GM03348 (cell line): ENCODE data around the gene RERGL.
"Not testable (repeated sequence)": the region's sequence is repeated elsewhere in the genome, so short reads cannot be mapped to it uniquely, and the experiment has no call there.

ENCODE experiments used
- DNase-seq: peaks from one replicate; pipeline ENCODE4 v3.0.0; 2012; ENCODE audit warnings: low spot score

Gene RERGL, protein sequence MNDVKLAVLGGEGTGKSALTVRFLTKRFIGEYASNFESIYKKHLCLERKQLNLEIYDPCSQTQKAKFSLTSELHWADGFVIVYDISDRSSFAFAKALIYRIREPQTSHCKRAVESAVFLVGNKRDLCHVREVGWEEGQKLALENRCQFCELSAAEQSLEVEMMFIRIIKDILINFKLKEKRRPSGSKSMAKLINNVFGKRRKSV

DNA sequence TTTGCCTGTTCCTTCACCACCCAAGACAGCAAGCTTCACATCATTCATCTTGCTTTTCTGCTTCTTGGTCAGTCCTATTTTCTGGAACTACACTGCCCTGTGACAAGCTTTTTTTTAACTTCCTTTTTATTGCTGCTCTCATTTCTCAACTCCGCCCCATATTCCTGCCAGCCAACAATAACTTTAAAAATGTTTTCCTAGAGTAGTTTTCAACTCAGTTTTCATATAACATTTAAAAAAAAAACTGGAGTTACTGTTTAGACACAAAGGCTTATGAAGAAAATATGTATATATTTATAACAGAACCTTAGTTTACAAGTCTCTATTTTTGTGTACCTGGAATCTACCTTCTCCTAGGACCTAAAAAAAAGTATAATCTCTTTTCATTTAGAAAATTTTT lies at the start of gene RERGL:
RERGL (minus strand) TSS at position 101 of the 400 bp plus-strand sequence; CDS start at position 48, 53 bp downstream.
- DNase-seq: no peak

DNA sequence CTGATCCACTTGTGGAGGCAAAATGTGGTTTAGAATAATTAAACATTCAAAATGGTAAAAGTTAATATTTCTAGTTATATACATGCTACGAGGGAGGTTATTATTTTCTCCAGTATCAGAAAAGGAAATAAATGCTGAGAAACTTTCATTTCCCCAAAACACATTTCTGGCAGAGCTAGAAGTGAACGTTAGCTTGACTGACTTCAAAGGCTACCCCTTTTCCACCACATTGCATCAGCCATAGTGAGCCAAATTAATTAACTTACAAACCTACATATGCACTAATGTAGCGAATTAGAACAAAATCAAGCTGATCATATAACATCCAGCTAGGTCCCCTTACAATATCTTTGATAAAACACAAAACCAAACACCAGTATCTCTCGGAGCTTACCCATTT lies 49.3 kb upstream of the RERGL start:
- no peak for DNase-seq

DNA sequence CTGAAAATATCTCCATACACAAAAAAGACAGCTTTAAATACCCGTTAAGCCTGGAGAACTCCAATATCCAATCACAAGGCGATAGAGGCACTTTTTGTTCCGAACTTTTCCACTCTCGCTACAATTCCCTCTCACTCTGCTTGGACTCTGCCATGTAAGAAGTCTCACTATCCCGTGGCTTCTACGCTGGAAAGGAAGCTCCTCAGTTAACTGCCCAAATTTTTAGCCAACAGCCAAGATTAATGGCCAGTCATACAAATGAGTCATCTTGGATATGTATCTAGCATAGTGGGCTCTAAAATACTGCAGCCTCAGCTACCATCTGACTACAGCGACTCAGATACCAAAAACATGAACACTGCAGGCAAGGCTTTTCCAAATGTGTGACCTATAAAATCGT lies 45.5 kb upstream of the RERGL start:
- DNase-seq: peak; percentile 37

DNA sequence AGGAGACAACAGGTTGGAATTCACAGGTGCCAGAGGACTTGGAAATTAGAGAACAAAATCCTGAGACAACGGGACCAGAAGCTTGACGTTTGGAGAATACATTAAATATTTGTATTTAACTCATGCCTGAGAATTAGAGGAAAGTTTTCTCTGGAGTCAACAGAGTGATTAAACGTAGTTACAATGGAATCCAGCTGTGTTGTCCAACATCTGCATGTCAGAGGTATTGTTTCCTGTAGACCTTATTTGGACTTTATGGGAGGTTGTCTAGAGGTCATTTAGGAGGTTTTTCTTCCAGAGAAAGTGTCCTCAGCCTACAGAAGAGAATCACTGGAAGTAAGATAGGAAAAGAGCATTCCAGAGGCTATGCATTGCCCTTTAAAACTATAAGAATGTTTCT lies 45.1 kb upstream of the RERGL start:
- DNase-seq: no peak

DNA sequence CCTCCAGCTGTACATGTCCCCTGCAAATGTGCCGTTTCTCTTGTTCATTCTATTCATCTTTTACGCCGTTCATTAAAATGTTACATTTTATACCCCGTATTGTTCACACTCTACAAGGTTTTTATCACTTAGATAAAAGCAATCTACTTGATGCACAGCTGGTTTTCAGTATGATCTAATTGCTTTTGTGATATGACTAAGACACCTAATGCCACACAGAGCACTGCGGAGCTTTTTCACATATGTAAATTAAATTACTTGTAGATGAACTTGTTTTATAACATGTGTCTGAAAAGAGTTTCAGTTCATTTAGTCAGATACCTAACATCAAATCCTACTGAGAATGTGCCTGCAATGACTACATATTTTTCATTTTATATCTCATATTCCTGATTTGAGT lies 40.9 kb upstream of the RERGL start:
- DNase-seq: no peak

DNA sequence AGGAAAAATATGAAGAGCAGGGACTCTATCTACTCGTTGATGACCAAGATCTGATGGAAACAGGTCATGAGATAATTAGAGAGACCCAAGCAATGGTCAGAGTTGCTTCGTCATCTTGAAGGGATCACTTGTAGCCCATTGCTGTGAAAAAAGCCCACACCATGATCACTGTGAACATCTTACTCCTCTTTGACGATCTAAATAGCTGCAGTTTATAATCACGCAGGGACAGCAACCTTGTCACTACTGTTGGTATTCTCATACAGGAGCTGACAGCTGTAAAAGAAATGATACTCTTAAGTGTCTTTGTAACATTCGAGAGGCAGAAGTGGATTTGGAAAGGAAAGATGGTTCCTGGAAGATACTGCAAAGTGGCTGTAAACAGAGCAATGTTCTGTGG lies 33.7 kb upstream of the RERGL start:
- no peak for DNase-seq

DNA sequence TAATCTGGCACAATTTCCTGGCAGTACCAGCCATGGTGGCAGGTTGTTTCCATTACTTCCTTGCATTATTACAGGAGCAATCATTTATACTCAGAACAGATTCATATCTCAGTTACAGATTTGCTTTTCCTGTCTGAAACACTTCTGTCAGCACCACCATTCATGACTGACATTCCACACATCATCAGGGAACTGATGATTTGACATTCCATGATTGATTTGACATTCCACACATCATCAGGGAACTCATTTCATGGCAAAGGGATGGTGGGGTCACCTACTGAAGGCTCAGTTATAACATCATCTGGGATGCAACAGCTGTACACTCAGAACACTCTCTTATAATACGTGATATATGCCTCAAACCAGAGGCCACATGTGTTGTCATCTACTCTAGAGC lies 30.9 kb upstream of the RERGL start:
- DNase-seq: no peak

DNA sequence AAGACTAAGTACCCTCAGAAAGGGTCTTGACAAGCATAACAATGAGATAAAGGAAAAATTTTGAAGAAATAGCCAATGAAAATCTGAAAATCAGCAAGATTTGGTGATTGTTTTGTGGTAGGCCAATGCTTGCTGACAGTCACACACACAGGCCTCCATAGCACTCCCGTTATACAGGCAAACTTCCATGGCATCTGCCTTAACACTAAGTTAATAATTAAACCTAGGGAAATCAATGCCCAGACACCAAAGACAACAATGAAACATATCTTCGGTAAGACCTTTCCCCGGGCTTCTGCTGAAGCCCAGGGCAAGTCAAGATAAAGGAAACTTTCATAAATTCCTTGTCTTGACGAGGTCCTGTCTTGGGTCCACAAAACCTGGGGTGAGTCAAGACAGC lies 18.6 kb upstream of the RERGL start:
- no peak for DNase-seq

DNA sequence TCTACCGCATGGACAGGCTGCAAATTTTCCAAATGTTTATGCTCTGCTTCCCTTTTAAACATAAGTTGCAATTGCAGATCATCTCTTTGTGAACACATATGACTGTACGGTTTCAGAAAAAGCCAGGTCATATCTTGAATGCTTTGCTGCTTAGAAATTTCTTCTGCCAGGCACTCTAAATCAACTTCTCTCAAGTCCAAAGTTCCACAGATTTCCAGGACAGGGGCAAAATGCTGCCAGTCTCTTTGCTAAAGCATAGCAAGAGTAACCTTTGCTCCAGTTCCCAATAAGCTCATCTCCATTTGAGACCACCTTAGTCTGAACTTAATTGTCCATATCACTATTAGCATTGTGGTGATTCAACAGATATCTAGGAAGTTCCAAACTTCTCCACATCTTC lies 13.6 kb upstream of the RERGL start:
- DNase-seq: no peak

DNA sequence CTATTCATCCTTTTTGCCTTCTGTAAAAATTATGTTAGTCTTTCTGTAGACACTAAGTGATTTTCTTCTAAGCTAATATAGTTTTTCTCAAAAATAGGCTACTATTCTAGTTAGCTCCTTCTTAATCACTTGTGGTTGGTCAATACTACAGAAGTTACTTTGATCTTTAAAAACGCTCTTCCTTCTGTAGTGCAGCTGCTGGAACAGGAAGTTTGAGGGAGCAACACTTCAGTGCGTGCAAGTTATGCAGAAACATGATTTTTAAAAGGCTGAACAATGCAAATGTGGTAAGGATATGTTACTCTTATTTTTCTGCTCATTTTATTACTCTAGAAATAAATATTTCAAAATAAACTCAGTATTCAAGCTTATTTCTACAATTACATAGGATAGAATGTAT lies 11.1 kb upstream of the RERGL start:
- DNase-seq: no peak

DNA sequence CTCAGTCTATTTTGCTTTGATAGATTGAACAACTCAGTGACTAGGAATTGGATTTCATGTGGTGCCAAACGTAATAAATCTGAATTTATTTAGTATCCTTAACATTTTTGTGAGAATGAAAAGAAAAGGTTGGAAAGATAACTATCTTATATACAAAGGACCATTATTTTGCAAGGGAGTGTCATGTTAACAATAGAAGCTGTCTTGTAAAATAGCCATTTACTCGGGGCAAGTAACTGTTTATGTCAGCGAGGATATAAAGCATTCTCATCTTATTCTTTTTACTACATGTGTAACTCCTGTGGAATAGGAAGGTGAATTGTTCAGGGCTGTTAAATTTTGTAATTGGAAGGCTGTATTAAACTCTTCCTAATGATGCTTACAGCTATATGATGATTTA lies 5.9 kb downstream of the RERGL start:
- no peak for DNase-seq

DNA sequence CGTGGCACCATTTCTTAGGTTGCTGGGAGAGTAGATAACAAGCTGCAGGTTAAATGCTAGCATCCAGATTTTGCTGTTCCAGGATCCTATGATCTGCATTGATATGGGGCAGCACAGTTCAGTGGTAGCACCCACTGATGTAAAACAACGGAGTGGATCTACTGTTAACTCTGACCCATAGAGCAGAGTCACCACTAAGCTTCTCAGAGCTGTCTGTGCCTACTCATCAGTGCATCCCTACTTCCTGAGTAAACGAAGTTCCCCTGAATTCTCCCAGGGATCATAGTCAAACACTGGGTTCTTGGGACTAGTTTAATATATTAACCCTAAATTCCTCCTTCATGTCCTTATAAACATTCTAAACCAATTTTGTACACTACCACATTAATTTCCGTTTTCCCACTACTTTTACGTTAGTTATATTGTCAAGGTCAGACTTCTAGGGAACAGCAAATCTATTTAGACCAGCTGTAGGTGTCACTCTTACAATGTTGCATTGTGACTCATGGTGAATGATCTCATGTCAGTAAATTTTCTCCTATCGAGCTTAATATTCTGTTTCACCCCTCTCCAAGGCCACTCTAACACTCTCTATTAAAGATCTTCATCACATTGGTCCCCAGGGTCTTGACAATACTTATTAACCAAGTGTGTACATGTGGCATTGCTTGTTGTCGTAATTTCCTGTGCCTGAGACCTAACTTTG lies 10.3 kb downstream of the RERGL start:
- DNase-seq: no peak

DNA sequence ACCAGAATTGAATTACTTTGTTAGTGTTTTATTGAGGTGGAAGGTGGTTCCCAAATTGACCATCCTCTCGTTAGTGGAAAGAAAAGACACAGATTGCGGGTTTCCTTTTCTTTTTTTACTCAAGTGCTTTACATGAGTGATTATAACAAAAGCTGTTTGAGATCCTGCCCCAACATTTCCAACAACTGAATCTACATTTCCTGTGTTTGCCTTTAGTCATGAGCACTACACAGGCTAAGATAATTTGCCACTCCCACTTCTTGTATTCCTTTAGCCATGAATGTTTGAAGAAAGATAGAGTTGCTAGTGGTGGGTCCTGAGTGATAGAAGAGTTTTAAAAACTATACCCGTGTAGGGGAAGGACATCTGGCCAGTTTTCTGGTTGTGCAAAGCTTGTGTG lies 16.0 kb downstream of the RERGL start:
- no peak for DNase-seq

DNA sequence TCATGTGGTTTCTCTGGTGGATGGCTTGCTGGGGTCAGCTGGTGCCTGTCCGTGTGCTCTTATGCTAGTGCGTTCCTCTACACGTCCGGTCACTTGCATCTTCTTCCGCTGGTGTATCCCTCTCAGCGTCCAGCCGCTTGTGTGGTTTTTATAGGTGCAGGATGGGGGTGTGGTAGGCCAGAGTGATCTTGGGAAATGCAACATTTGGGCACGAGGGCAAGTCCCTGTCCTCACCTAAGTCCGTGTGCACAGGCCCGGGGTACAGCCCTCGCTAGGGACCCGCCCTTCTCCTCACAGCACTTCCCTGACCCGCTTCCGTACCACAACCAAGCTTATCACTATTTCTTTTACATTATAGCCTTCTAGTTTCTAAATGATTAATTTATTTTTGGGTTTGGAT lies 17.3 kb downstream of the RERGL start:
- DNase-seq: no peak

DNA sequence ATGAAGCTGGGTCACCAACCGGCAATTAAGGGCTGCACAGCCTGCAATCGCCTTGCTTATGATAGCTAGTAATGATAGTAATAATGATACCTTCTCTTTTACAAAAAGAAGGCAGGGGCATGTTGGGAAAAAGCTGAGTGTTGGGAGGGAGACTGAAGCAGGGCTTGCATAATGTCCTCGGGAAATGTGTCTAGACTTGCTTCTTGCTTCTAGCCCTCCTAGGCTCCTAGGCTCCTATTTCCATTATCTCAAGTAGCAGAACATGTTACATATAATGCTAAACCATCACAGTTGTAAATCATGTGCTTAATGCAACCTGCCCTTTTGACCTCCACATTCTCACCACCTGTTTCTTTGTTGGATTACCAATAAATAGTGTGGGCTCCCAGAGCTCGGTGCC lies 18.7 kb downstream of the RERGL start:
- DNase-seq: no peak

DNA sequence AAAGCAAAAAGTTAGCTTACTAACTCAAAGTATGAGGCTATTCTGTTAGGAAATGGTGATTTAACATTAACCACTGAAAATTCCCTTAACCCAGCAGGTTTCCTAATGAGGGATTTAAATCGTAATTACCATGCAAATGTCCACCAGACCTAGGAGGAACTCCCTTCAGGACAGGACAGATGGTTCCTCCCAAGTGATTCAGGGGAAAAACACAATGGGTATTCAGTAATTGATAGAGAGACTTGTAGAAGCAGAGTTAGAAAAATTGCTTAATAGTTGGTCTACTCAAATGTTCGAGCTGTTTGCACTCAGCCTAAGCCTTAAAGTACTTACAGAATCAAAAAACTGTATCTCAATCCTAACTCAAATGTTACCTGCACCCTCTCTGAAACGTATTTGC lies 21.6 kb downstream of the RERGL start:
- DNase-seq: no peak

DNA sequence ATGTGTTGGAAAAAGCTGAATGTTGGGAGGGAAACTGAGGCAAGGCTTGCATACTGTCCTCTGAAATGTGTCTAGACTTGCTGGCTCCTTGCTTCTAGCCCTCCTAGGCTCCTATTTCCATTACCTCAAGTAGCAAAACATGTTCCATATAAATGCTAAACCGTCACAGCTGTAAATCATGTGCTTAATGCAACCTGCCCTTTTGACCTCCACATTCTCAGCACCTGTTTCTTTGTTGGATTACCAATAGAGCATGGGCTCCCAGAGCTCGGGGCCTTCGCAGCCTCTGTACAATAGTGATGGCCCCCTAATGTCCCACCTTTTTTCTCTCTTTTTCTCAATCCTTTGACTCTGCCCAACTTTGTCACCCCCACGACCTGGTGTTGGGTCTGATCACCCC lies 23.3 kb downstream of the RERGL start:
- DNase-seq: no peak

DNA sequence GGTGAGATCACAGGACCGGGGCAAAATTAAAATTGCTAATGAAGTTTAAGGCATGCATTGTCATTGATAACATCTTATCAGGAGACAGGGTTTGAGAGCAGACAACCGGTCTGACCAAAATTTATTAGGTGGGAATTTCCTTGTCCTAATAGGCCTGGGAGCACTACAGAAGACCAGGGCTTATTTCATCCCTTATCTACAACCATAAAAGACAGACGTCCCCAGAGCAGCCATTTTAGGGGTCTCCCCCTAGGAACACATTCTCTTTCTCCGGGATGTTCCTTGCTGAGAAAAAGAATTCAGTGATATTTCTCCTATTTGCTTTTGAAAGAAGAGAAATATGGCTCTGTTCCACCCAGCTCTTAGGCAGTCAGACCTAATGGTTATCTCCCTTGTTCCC lies 27.1 kb downstream of the RERGL start:
- not testable (repeated sequence) for DNase-seq

DNA sequence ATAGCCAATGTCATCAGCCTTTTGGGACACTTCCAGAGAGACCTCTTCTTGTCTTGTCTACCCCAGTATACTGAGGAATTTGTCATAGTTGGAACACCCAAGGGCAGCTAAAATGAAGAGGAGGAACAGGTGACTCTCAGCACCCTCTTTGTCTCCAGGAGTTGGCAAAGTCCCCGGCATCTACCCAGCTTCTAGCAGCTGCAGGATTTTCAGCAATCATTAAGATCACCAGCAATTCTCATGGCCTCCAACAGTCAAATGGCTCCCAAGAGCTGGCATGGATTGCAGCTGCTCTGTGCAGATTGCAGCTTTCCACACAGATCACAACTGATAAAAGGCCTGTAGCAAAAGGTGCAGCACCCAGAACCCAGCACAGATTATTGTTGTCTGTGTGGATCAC lies 32.9 kb downstream of the RERGL start:
- no peak for DNase-seq

DNA sequence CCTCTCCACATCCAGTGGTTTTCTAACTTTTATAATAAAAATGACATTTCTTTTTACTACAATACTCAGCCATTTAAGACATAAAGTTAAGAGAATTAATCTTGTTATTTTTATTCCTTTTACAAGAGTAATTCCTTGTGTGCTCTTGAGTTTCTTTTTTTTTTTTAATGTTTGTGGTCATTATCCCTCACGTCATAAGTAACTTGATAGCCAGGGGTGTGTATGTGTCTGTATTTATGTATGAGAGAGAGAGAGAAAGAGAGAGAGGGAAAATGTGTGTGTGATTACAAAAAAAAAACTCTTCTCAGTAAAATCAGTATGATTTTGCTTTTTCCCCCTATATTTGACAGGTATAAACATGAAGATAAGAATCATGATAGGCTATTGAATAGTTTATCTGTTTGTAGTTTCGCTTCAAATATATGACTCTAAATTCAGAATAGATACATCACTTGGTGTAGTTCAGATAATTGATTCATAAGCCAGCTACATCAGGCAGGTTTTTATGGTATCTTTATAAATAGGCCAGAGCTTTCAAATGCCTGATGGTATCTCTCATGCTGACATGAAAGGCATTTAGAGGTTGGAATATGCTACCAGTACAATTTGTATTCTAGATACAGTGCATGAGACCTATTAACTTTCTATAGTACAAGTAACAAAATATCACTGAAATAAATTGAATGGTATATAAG lies 34.9 kb downstream of the RERGL start:
- no peak for DNase-seq

DNA sequence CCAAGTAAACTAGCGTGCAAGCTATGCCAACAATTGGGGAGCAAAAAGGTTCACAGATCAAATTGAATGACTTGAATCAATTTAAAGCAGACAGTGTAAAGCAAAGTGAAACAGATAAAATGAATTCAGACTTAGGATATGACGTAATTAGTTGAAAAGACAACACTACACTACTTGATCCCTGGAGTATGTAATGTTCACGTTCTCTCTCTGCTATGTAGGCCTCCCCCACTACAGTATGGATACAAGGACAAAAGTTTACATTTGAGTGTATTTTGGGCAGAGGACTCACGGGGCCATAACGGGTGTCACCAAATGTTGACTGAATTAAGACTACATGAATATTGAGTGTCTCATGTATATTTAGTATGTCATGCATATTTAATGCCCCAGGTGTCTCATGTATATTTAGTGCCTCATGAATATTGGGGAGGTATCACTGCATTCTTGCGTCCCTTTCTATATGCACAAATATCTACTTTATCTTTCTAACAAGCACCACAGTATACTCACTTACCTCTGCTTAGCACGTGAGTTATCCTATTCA lies 44.5 kb downstream of the RERGL start:
- no peak for DNase-seq

DNA sequence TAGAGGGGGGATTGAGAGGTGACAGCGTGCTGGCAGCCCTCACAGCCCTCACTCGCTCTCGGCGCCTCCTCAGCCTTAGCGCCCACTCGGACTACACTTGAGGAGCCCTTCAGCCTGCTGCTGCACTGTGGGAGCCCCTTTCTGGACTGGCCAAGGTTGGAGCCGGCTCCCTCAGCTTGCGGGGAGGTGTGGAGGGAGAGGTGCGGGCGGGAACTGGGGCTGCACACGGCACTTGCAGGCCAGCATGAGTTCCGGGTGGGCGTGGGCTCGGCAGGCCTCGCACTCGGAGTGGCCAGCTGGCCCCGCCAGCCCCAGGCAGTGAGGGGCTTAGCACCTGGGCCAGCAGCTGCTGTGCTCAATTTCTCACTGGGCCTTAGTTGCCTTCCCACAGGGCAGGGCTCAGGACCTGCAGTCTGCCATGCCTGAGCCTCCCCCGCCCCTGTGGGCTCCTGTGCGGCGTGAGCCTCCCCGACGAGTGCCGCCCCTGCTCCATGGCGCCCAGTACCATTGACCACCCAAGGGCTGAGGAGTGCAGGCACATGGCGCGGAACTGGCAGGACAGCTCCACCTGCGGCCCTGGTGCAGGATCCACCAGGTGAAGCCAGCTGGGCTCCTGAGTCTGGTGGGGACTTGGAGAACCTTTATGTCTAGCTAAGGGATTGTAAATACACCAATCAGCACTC lies 49.8 kb downstream of the RERGL start:
- DNase-seq: not testable (repeated sequence)
